ENCODE data around the gene ROR1. TPM values are rescaled to one million over a fixed set of nuclear protein-coding genes. Genes with fewer than 3 reads are reported as not detected.

Gene ROR1
- total RNA-seq, 2 experiments from 2014 or later = 0.10 to 0.14 TPM

DNA sequence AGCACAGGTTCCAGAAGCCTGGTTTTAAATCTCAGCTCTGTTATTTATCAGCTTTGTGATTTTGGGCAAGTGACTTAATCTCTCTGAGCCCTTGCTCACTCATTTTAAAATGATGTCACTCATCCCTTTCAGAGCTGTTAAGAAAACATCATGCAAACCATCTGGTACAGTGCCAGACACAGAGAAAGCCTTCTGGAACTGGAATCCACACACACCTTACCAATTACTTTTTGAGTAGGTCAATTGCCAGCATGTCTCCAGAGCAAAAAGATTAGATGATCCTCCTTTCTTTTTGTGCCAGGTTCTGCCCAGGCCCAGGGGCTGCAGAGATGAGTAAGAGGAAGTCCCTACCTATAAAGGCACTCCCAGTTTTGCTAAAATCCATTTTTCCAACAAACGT, 61.3 kb downstream of the ROR1 start:
- H3K27me3 Mint-ChIP-seq (ENCODE audit: low read depth) = peaks cover 2% of the 10 kb centered on the region
- intact Hi-C loops (cut with micrococcal nuclease) = no loop called here
- H3K4me3 Mint-ChIP-seq = no peak overlapping the region
- no peaks in the 10 kb centered on the region for H3K36me3 Mint-ChIP-seq (ENCODE audit: low read depth)
- no peak for DNase-seq
- H3K27ac Mint-ChIP-seq = no peak overlapping the region
- H3K9me3 Mint-ChIP-seq = no peaks in the 10 kb centered on the region
- CTCF ChIA-PET = no interaction called here
- no peaks in the 10 kb centered on the region for H3K4me1 Mint-ChIP-seq (ENCODE audit: low read depth)

DNA sequence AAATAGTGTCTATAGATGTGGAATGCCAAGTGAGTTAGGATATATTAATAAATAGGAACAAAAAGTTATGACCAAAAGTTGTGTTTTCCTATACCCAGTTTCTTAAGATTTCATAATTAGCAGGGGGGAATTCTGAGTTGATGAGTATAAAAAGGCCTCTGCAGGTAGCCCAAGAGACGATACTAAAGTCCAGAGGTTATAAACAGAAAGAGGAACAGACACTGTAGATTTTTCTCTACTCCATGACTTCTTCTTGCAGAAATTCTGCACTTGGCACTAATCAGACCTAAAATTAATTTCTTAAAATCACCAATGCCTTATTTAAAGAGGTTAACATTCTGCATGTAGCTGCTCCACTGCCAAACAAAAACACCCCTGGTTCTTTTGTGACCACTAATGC, 62.6 kb downstream of the ROR1 start:
- no peaks in the 10 kb centered on the region for H3K4me1 Mint-ChIP-seq (ENCODE audit: low read depth)
- H3K36me3 Mint-ChIP-seq (ENCODE audit: low read depth) = no peaks in the 10 kb centered on the region
- intact Hi-C loops (cut with micrococcal nuclease) = no loop called here
- H3K4me3 Mint-ChIP-seq = no peak overlapping the region
- CTCF ChIA-PET = no interaction called here
- no peaks in the 10 kb centered on the region for H3K9me3 Mint-ChIP-seq
- H3K27ac Mint-ChIP-seq = no peak overlapping the region
- peaks cover 2% of the 10 kb centered on the region for H3K27me3 Mint-ChIP-seq (ENCODE audit: low read depth)
- DNase-seq = no peak

DNA sequence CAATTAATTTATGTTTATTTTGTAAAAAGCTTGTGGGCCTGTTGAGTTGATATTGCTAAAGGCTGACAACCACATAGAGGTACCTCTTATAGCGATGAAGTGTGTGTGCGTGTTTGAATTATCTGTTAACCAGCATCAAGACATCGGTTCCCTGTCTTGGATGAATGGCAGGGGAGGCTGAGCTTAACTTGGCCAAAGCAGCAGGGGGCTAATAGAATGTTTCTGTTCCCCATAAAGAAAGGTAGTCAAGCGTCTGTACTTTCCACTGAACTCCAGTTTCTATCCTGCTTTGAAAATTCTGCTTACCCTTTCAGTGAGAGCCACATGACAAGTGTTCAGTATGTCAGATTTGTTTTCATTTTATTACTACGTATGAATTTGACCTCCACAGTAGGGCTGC, 63.0 kb downstream of the ROR1 start:
- H3K27ac Mint-ChIP-seq = no peak overlapping the region
- intact Hi-C loops (cut with micrococcal nuclease) = no loop called here
- H3K9me3 Mint-ChIP-seq = no peaks in the 10 kb centered on the region
- no peaks in the 10 kb centered on the region for H3K4me1 Mint-ChIP-seq (ENCODE audit: low read depth)
- CTCF ChIA-PET = interaction anchor here (0.8 kb wide), 1 partner anchor 13 kb away, joined by 3 read pairs; no protein-coding TSS in a partner anchor
- DNase-seq = no peak
- H3K27me3 Mint-ChIP-seq (ENCODE audit: low read depth) = peaks cover 2% of the 10 kb centered on the region
- no peak overlapping the region for H3K4me3 Mint-ChIP-seq
- H3K36me3 Mint-ChIP-seq (ENCODE audit: low read depth) = no peaks in the 10 kb centered on the region

DNA sequence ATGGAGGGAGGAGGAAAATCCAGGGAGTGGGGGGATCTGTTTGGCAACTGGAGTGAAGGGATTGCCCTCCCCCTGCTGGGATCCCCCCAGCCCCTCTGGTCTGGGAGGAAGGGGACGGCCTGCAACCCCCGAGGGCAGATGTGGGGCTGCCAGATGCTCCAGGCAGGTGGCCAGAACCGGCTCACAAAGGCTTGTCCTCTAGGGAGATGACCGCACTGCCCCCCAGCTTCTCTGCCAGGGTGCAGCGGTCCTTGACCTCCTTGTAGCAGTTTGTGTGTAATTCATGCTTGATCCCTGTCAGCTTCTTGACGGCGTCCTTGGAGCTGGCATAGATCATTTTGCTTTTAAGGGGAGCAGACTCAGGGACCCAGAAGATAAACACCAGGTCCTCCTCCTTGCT, 69.2 kb downstream of the ROR1 start:
- intact Hi-C loops (cut with micrococcal nuclease) = no loop called here
- CTCF ChIA-PET = no interaction called here
- no peak overlapping the region for H3K4me3 Mint-ChIP-seq
- no peaks in the 10 kb centered on the region for H3K36me3 Mint-ChIP-seq (ENCODE audit: low read depth)
- peaks cover 1% of the 10 kb centered on the region for H3K27me3 Mint-ChIP-seq (ENCODE audit: low read depth)
- H3K27ac Mint-ChIP-seq = no peak overlapping the region
- H3K9me3 Mint-ChIP-seq = no peaks in the 10 kb centered on the region
- no peaks in the 10 kb centered on the region for H3K4me1 Mint-ChIP-seq (ENCODE audit: low read depth)
- DNase-seq = no peak

DNA sequence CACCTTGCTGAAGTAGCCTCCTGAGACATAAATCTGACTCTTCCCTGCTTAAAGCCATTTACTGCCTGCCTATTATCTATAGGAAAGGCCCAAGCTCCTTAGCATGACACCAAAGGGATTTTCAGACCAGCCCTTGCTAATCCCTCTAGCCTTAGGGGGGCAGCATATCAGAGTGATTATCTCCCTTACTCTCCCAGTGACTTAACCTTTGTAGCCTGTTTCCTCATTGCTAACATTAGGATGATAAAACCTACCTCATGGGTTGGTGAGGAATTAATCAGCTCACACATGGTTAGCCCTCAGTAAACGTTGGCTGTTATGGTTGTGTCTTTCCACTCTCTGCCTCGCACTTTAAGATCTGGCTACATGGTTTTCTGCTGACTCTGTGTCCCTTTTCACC, 70.1 kb downstream of the ROR1 start:
- H3K27me3 Mint-ChIP-seq (ENCODE audit: low read depth) = peaks cover 1% of the 10 kb centered on the region
- no peak for DNase-seq
- CTCF ChIA-PET = no interaction called here
- no peak overlapping the region for H3K27ac Mint-ChIP-seq
- no peaks in the 10 kb centered on the region for H3K36me3 Mint-ChIP-seq (ENCODE audit: low read depth)
- no peaks in the 10 kb centered on the region for H3K9me3 Mint-ChIP-seq
- no peak overlapping the region for H3K4me3 Mint-ChIP-seq
- intact Hi-C loops (cut with micrococcal nuclease) = no loop called here
- no peaks in the 10 kb centered on the region for H3K4me1 Mint-ChIP-seq (ENCODE audit: low read depth)

DNA sequence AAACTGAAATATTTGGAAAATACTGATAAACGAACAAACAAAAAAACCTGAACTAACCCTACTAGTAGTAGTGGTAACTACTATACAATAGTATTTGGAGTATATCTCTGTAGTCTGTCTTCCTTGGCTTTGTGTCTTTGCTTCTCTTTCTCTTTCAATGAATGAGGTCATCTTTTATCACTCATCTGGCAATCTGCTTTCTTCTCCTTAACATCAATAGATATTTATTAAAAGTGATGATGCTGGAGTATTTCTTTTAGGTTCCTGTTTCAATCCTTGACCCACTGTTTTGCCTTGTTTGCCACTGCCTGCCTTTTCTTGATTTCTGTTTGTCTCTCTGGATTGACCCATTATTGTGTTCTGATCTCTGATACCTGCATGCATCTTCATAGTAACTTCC, 71.5 kb downstream of the ROR1 start:
- peaks cover 1% of the 10 kb centered on the region for H3K27me3 Mint-ChIP-seq (ENCODE audit: low read depth)
- no peaks in the 10 kb centered on the region for H3K4me1 Mint-ChIP-seq (ENCODE audit: low read depth)
- DNase-seq = no peak
- intact Hi-C loops (cut with micrococcal nuclease) = no loop called here
- no peaks in the 10 kb centered on the region for H3K9me3 Mint-ChIP-seq
- no peaks in the 10 kb centered on the region for H3K36me3 Mint-ChIP-seq (ENCODE audit: low read depth)
- no peak overlapping the region for H3K4me3 Mint-ChIP-seq
- H3K27ac Mint-ChIP-seq = no peak overlapping the region
- CTCF ChIA-PET = no interaction called here

DNA sequence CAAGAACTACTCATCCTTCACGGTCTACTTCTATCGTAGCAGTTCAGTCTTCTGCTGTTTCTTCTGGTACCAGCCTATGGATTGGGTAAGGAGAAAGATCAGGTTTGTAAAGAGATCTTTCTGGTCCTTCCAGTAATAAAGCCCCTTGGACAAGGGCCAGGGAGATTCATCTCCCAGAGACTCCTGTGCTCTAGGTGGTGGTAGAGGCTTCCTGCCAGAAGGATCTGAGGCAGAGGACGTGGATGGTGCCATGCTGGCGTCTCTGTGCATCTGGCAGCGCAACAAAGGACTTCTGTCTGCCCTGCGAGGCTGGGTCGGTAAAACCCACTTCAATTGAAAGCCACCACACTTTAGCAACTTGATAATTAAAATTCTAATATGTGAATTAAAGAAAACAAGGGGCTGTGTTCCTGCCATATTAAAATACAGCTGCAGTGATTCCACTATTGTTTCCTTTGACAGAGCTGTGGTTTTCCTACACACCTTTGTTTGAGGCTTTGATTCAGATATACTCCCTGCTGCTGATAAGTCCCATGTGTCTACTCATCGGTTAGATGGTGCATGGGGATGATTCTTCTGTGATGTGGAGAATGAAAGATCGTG, 73.6 kb downstream of the ROR1 start:
- no peaks in the 10 kb centered on the region for H3K4me1 Mint-ChIP-seq (ENCODE audit: low read depth)
- intact Hi-C loops (cut with micrococcal nuclease) = no loop called here
- no peak for DNase-seq
- H3K9me3 Mint-ChIP-seq = no peaks in the 10 kb centered on the region
- H3K27ac Mint-ChIP-seq = no peak overlapping the region
- no peaks in the 10 kb centered on the region for H3K36me3 Mint-ChIP-seq (ENCODE audit: low read depth)
- H3K27me3 Mint-ChIP-seq (ENCODE audit: low read depth) = peaks cover 1% of the 10 kb centered on the region
- no peak overlapping the region for H3K4me3 Mint-ChIP-seq
- CTCF ChIA-PET = interaction anchor here (1.5 kb wide), 1 partner anchor 271 kb away, joined by 4 read pairs; no protein-coding TSS in a partner anchor

DNA sequence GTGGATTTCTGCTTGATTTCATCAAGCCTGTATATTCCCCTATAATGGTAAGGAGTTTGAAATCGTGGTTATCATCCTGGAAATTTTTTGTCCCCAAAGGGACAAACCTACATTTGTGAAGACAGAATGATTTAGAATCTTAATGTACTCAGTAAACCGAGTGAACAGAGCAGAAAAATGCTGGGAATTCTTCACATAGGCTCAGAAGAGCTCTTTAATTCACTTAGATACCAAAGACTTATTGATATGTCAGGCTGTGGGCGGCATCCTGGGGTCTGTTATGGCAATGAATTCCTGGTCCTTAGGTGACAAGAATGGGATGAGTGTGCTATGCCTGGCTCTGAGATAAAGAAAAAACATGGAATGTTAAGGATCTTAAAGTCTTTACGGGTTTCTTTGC, 74.9 kb downstream of the ROR1 start:
- CTCF ChIA-PET = interaction anchor here (0.6 to 1.5 kb wide), 3 partner anchors 11 to 273 kb away, joined by 3 to 4 read pairs (median 3); no protein-coding TSS in a partner anchor
- intact Hi-C loops (cut with micrococcal nuclease) = no loop called here
- Mint-ChIP-seq H3K4me1 (ENCODE audit: low read depth) (no peaks in the 10 kb centered on the region), H3K36me3 (ENCODE audit: low read depth) (no peaks in the 10 kb centered on the region), H3K9me3 (no peaks in the 10 kb centered on the region), H3K27ac (no peak overlapping the region), H3K27me3 (ENCODE audit: low read depth) (peaks cover 1% of the 10 kb centered on the region), H3K4me3 (no peak overlapping the region)
- no peak for DNase-seq

DNA sequence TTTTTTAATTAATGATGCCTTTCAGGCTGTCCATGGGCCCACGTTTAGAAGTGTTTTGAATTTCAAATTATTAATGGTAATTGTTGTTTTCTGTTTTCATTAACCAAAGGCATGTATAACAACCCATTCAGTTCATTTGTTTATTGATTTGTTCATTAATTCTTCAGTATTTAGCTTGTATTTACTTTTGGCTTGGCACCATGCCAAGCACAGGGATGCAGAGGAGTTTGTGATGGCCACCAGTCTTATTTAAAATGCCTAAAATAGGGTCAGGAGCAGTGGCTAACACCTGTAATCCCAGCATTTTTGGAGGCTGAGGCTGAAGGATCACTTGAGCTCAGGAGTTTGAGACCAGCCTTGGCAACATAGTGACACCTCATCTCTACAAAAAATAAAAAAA, 75.3 kb downstream of the ROR1 start:
- Mint-ChIP-seq H3K27ac (no peak overlapping the region), H3K4me3 (no peak overlapping the region)

DNA sequence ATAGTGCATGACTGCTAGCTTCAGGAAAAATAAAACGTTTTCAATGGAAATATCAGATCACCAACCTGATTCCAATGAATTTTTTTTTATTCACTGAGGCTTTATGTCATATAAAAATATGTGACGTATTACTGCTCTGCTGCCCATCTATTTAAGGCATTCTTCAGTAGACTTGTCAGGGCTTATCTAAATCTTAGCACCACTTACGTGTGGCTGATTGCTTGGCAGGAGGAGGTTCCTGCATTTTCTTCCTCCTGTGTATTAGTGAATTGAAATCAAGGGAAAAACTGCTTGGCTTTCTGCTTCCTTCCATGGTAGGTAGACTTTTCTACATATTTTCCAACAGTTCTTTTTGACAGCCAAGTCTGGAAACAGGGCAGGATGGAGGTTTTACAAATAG, 80.3 kb downstream of the ROR1 start:
- H3K4me1 Mint-ChIP-seq (ENCODE audit: low read depth) = no peaks in the 10 kb centered on the region
- H3K9me3 Mint-ChIP-seq = peaks cover 16% of the 10 kb centered on the region
- peaks cover 2% of the 10 kb centered on the region for H3K36me3 Mint-ChIP-seq (ENCODE audit: low read depth)
- CTCF ChIA-PET = no interaction called here
- no peak overlapping the region for H3K27ac Mint-ChIP-seq
- H3K27me3 Mint-ChIP-seq (ENCODE audit: low read depth) = peaks cover 5% of the 10 kb centered on the region
- no peak overlapping the region for H3K4me3 Mint-ChIP-seq
- intact Hi-C loops (cut with micrococcal nuclease) = no loop called here
- DNase-seq = no peak

More for the DNA sequence above, 75.3 kb downstream of the ROR1 start:
- no peaks in the 10 kb centered on the region for H3K36me3 Mint-ChIP-seq (ENCODE audit: low read depth)
- H3K9me3 Mint-ChIP-seq = no peaks in the 10 kb centered on the region
- intact Hi-C loops (cut with micrococcal nuclease) = no loop called here
- no peak for DNase-seq
- peaks cover 1% of the 10 kb centered on the region for H3K27me3 Mint-ChIP-seq (ENCODE audit: low read depth)
- CTCF ChIA-PET = interaction anchor here (1.4 to 1.5 kb wide), 2 partner anchors 12 to 273 kb away, joined by 3 to 4 read pairs; no protein-coding TSS in a partner anchor
- no peaks in the 10 kb centered on the region for H3K4me1 Mint-ChIP-seq (ENCODE audit: low read depth)

DNA sequence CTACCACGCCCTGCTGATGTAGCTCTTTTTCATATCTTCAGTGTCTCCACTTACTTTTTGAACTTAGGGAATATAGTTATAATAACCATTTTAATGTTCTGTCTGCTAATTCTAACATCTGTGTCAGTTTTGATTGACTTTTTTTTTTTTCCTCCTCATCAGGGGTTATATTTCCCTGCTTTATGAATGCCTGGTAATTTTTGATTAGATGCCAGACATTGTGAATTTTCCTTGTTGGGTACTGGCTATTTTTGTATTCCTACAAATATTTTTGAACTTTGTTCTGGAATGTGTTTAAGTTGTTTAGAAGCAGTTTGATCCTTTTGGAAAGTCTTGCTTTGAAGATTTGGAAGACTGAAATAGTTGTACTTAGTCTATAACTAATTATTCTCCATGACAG, 82.1 kb downstream of the ROR1 start:
- CTCF ChIA-PET = no interaction called here
- intact Hi-C loops (cut with micrococcal nuclease) = no loop called here
- H3K36me3 Mint-ChIP-seq (ENCODE audit: low read depth) = peaks cover 2% of the 10 kb centered on the region

DNA sequence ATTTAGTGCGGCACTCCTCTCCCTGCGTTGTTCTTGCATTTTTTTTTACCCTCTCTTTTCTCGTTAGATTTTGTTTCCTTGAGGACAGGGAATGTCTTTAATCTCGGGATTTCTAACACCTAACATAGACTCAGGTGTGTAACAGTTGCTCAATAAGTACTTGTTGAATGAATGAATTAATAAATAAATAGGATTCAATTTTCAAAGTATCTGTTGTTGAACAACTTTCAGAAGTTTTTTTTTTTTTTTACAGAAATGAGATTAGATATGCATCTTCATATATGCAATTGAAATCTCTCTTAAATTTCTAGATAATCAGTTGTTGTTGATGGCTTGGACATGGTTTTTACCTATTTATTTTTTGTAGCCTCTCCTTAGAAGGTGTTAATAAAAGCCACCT, 83.1 kb downstream of the ROR1 start:
- CTCF ChIA-PET = no interaction called here
- no peak for DNase-seq

More for the DNA sequence above, 82.1 kb downstream of the ROR1 start:
- H3K27me3 Mint-ChIP-seq (ENCODE audit: low read depth) = peaks cover 7% of the 10 kb centered on the region
- no peaks in the 10 kb centered on the region for H3K4me1 Mint-ChIP-seq (ENCODE audit: low read depth)
- H3K4me3 Mint-ChIP-seq = no peak overlapping the region
- peaks cover 16% of the 10 kb centered on the region for H3K9me3 Mint-ChIP-seq
- DNase-seq = no peak
- H3K27ac Mint-ChIP-seq = no peak overlapping the region

DNA sequence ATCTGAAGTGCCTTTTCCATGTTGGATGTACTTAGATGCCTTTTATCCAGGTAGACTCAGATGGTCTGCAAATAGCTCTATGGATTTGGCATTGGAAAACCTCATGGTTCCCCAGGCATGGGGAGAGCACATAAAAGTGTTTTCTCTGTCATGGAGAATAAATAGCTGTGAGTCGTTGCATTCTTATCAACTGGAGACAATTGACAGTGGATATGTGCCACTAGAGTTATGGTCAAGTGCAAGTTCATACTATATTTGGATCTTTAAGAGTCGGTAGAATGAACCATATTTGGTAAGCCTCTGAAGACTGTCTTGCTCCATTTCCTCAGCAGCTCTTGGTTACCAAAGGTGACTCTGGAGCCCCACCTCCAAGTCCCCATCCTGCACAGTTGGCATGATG, 83.7 kb downstream of the ROR1 start:
- intact Hi-C loops (cut with micrococcal nuclease) = no loop called here
- DNase-seq = no peak
- H3K4me3 Mint-ChIP-seq = no peak overlapping the region

More for the DNA sequence above, 83.1 kb downstream of the ROR1 start:
- no peak overlapping the region for H3K27ac Mint-ChIP-seq
- peaks cover 7% of the 10 kb centered on the region for H3K27me3 Mint-ChIP-seq (ENCODE audit: low read depth)
- peaks cover 2% of the 10 kb centered on the region for H3K36me3 Mint-ChIP-seq (ENCODE audit: low read depth)
- intact Hi-C loops (cut with micrococcal nuclease) = no loop called here
- no peak overlapping the region for H3K4me3 Mint-ChIP-seq
- peaks cover 16% of the 10 kb centered on the region for H3K9me3 Mint-ChIP-seq
- no peaks in the 10 kb centered on the region for H3K4me1 Mint-ChIP-seq (ENCODE audit: low read depth)

More for the DNA sequence above, 83.7 kb downstream of the ROR1 start:
- H3K27ac Mint-ChIP-seq = no peak overlapping the region
- H3K36me3 Mint-ChIP-seq (ENCODE audit: low read depth) = peaks cover 2% of the 10 kb centered on the region
- peaks cover 7% of the 10 kb centered on the region for H3K27me3 Mint-ChIP-seq (ENCODE audit: low read depth)
- CTCF ChIA-PET = no interaction called here
- peaks cover 16% of the 10 kb centered on the region for H3K9me3 Mint-ChIP-seq
- no peaks in the 10 kb centered on the region for H3K4me1 Mint-ChIP-seq (ENCODE audit: low read depth)

All from activated naive CD4-positive, alpha-beta T cell treated with anti-CD3 and anti-CD28 coated beads for 36 hours (primary cell).